ENCODE data around the gene C14orf119.

GRCh38 chr14:23117371-23118020 is 22.2 kb downstream of the C14orf119 start:
- TF ChIP-seq CTCF (IDR thresholded peaks at IDR 0.05) (no peak), EP300 (IDR thresholded peaks at IDR 0.05) (no peak), POLR2A (IDR thresholded peaks at IDR 0.05) (no peak)

Measured in ovary (tissue), 3 donors.